T-cell (primary cell): ENCODE data around the gene ST7. TPM values are rescaled to one million over a fixed set of nuclear protein-coding genes. Genes with fewer than 3 reads are reported as not detected.

Experiments
- ATAC-seq, 4 experiments: fragments of 200-7000 bp in 3 of 4; fragments of 150-1000 bp in 1 of 4; cut with Tn5 transposase; replicated peaks in 1 of 4; 1 replicate in 3 of 4; 2 replicates in 1 of 4; pipeline ENCODE4 v1.10.0; 2021; ENCODE audit warnings: moderate library complexity in 3 of 4, mild to moderate bottlenecking in 2 of 4, moderate number of reproducible peaks in 1 of 4
- CTCF ChIA-PET, 2 donors: fragments of 300-600 bp; sonication (Branson Sonifier 250); formaldehyde crosslinking; loops; one replicate each; lab custom pipeline; 2022; ENCODE audit warnings: antibody characterized with exemption in 2 of 2; lab: Charles Lee
- POLR2A ChIA-PET, 2 donors: fragments of 300-600 bp; sonication (Branson Sonifier 250); formaldehyde crosslinking; loops; one replicate each; lab custom pipeline; 2022; ENCODE audit warnings: antibody characterized with exemption in 2 of 2; lab: Charles Lee
- DNase-seq, 35 experiments: peaks; one replicate each; pipeline versions ENCODE4 v3.0.0 to v3.0.0-alpha.2; 2013 to 2023
- H3K27ac ChIP-seq: one replicate; pipeline ENCODE4 v1.5.1; 2013; ENCODE audit warnings: low read length
- H3K27me3 ChIP-seq, 2 experiments: replicated peaks in 1 of 2; 1 replicate in 1 of 2; 2 replicates in 1 of 2; pipeline versions ENCODE4 v1.6.1 to v1.7.0; 2013; ENCODE audit warnings: low read length in 1 of 2, mixed read lengths in 1 of 2; ENCODE audit not compliant: control insufficient read depth in 2 of 2, insufficient read depth in 2 of 2; ENCODE audit errors: extremely low read depth in 1 of 2
- H3K36me3 ChIP-seq, 2 donors: 1 replicate in 1 of 2; 2 replicates in 1 of 2; pipeline versions ENCODE4 v1.6.1 to v1.7.0; 2013; ENCODE audit warnings: low read length in 1 of 2; ENCODE audit not compliant: control insufficient read depth in 2 of 2, insufficient read depth in 1 of 2; ENCODE audit errors: extremely low read depth in 1 of 2
- H3K4me1 ChIP-seq, 2 experiments: 1 replicate in 1 of 2; 2 replicates in 1 of 2; pipeline versions ENCODE4 v1.6.1 to v1.7.0; 2013; ENCODE audit warnings: low read length in 2 of 2, mixed read lengths in 1 of 2; ENCODE audit not compliant: insufficient read depth in 2 of 2, control insufficient read depth in 1 of 2; ENCODE audit errors: extremely low read depth in 1 of 2
- H3K4me3 ChIP-seq, 2 donors: 1 replicate in 1 of 2; 2 replicates in 1 of 2; pipeline versions ENCODE4 v1.5.1 to v1.7.0; 2013; ENCODE audit warnings: mild to moderate bottlenecking in 2 of 2, low read length in 1 of 2, moderate library complexity in 1 of 2; ENCODE audit not compliant: control insufficient read depth in 1 of 2; ENCODE audit errors: extremely low read depth in 1 of 2
- H3K9me3 ChIP-seq: 2 replicates; pipeline ENCODE4 v1.7.0; 2013
- H3K27ac Mint-ChIP-seq, 2 donors: one replicate each; pipeline ENCODE4 v1.8.0; 2020 to 2021; ENCODE audit warnings: mild to moderate bottlenecking in 2 of 2, mixed read lengths in 2 of 2
- H3K27me3 Mint-ChIP-seq, 2 donors: one replicate each; pipeline ENCODE4 v1.8.0; 2021 to 2022; ENCODE audit warnings: mixed read lengths in 2 of 2
- H3K36me3 Mint-ChIP-seq: one replicate; pipeline ENCODE4 v1.8.0; 2021; ENCODE audit warnings: mixed read lengths
- H3K4me1 Mint-ChIP-seq, 3 donors: one replicate each; pipeline ENCODE4 v1.8.0; 2020 to 2022; ENCODE audit warnings: mixed read lengths in 3 of 3, mild to moderate bottlenecking in 1 of 3
- H3K4me3 Mint-ChIP-seq, 3 donors: one replicate each; pipeline ENCODE4 v1.8.0; 2020 to 2022; ENCODE audit warnings: mild to moderate bottlenecking in 3 of 3, mixed read lengths in 3 of 3, moderate library complexity in 3 of 3
- H3K9me3 Mint-ChIP-seq, 3 donors: one replicate each; pipeline ENCODE4 v1.8.0; 2020 to 2022; ENCODE audit warnings: mixed read lengths in 3 of 3
- WGBS: methylation state at CpG from one replicate; pipeline ENCODE4 v1.1.5; 2013; ENCODE audit warnings: missing lambda C conversion rate; ENCODE audit not compliant: insufficient coverage; 5-methylcytosine and 5-hydroxymethylcytosine counted together
- total RNA-seq, 35 experiments: library from RNA in 6 of 35; stranded (reverse) in 6 of 35; fragments of 120-200 nt in 1 of 35; gene quantifications; one replicate each; pipeline versions ENCODE4 v1.2.1 to v1.2.4 and lab custom pipeline; 2013 to 2026

The ST7 gene
- total RNA-seq, 5 donors from 2014 or later (not counting 1 experiment from before 2014, with no cell fraction given): 3.3 to 6.1 (median 4.4) TPM

GRCh38 chr7:117036053-117036669 is 82.9 kb downstream of the ST7 start:
- no peaks in the 10 kb centered on the region for H3K36me3 Mint-ChIP-seq
- H3K4me1 Mint-ChIP-seq: no peaks in the 10 kb centered on the region
- no peaks in the 10 kb centered on the region for H3K9me3 Mint-ChIP-seq
- no peak for DNase-seq
- H3K27ac Mint-ChIP-seq: no peak overlapping the region
- 96% methylated on average over 2 of the region's 4 CpGs for WGBS
- Histone ChIP-seq H3K36me3 (no peaks in the 10 kb centered on the region), H3K4me1 (no peaks in the 10 kb centered on the region), H3K27ac (no peak overlapping the region), H3K9me3 (no peaks in the 10 kb centered on the region), H3K4me3 (no peak overlapping the region), H3K27me3 (no peaks in the 10 kb centered on the region)
- no peak for ATAC-seq
- POLR2A ChIA-PET: interaction anchor here in 1 of 2 donors (0.6 kb wide), 1 partner anchor 748 kb away, joined by 7 read pairs; no protein-coding TSS in a partner anchor
- no peaks in the 10 kb centered on the region for H3K27me3 Mint-ChIP-seq
- no peak overlapping the region for H3K4me3 Mint-ChIP-seq
- CTCF ChIA-PET: no interaction called here

- ATAC-seq (no peak), DNase-seq (no peak)
- no CpG with 5 or more reads among the region's 5 CpGs for WGBS
- Mint-ChIP-seq H3K27me3 (no peaks in the 10 kb centered on the region), H3K4me1 (no peaks in the 10 kb centered on the region), H3K36me3 (no peaks in the 10 kb centered on the region), H3K27ac (no peak overlapping the region), H3K9me3 (no peaks in the 10 kb centered on the region), H3K4me3 (no peak overlapping the region)
- Histone ChIP-seq H3K4me1 (no peaks in the 10 kb centered on the region), H3K9me3 (no peaks in the 10 kb centered on the region), H3K4me3 (no peak overlapping the region), H3K27me3 (no peaks in the 10 kb centered on the region), H3K36me3 (no peaks in the 10 kb centered on the region), H3K27ac (no peak overlapping the region)
- ChIA-PET CTCF (no interaction called here), POLR2A (no interaction called here)
Measured at GRCh38 chr7:117036836-117037235, 83.5 kb downstream of the ST7 start.

DNA sequence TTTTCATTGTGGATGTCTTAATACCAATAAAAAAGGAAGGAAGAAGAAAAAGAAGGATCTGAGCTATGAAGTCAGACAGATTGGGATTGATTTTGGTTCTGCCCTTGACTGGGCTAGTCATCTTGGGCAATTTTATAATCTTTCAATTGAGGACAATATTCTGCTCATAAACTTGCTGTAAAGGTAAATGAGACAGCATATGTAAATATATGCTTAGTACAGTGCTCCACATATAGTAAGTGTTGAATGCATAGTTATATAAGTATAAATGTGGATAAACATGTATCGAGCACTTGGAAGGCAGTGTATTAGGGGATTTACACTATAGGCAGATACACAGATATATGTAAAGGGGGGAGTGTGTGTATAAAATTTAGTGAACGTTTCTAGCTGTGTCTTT is 85.1 kb downstream of the ST7 start:
- no peak for ATAC-seq
- CTCF ChIA-PET: no interaction called here
- no peaks in the 10 kb centered on the region for H3K36me3 Mint-ChIP-seq

GRCh38 chr7:117041007-117041406 is 87.7 kb downstream of the ST7 start:
- Mint-ChIP-seq H3K4me3 (no peak overlapping the region), H3K27me3 (no peaks in the 10 kb centered on the region), H3K9me3 (no peaks in the 10 kb centered on the region), H3K36me3 (no peaks in the 10 kb centered on the region), H3K27ac (no peak overlapping the region), H3K4me1 (no peaks in the 10 kb centered on the region)
- Histone ChIP-seq H3K27ac (no peak overlapping the region), H3K4me3 (no peak overlapping the region), H3K4me1 (no peaks in the 10 kb centered on the region), H3K36me3 (no peaks in the 10 kb centered on the region), H3K9me3 (no peaks in the 10 kb centered on the region), H3K27me3 (peaks cover 0 to 1% of the 10 kb centered on the region in 2 experiments)
- no peak for DNase-seq
- POLR2A ChIA-PET: no interaction called here
- no peak for ATAC-seq
- CTCF ChIA-PET: no interaction called here
- WGBS: no CpG with 5 or more reads among the region's 2 CpGs

More for the DNA sequence above, 85.1 kb downstream of the ST7 start:
- no CpG with 5 or more reads among the region's 2 CpGs for WGBS
- Histone ChIP-seq H3K36me3 (no peaks in the 10 kb centered on the region), H3K4me1 (no peaks in the 10 kb centered on the region), H3K27ac (no peak overlapping the region), H3K4me3 (no peak overlapping the region), H3K27me3 (no peaks in the 10 kb centered on the region), H3K9me3 (no peaks in the 10 kb centered on the region)
- Mint-ChIP-seq H3K27ac (no peak overlapping the region), H3K9me3 (no peaks in the 10 kb centered on the region), H3K27me3 (no peaks in the 10 kb centered on the region), H3K4me3 (no peak overlapping the region), H3K4me1 (no peaks in the 10 kb centered on the region)
- POLR2A ChIA-PET: no interaction called here
- DNase-seq: no peak

DNA sequence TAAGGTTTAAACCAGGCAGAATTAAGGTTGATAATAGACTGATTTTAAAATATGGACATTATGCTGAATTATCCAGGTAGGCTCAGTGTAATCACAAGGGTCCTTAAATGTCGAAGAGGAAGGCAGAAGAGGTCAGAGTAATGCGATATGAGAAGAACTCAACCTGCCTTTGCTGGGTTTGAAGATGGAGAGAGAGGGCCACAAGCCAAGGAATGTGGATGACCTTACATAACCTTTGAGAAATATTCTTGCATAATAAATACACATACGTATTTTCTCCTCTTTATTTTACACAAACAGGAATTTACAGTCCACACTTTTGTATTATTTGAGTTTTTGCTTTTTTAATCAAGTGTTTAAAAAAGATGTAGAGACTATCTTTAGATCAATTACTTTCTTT is 88.5 kb downstream of the ST7 start:
- Histone ChIP-seq H3K9me3 (no peaks in the 10 kb centered on the region), H3K4me1 (no peaks in the 10 kb centered on the region), H3K4me3 (no peak overlapping the region), H3K27me3 (peaks cover 0 to 2% of the 10 kb centered on the region in 2 experiments), H3K27ac (no peak overlapping the region), H3K36me3 (no peaks in the 10 kb centered on the region)
- no peak for DNase-seq
- CTCF ChIA-PET: interaction anchor here in 1 of 2 donors (0.6 kb wide), 1 partner anchor 33 kb away, joined by 4 read pairs; no protein-coding TSS in a partner anchor
- no peak for ATAC-seq
- H3K9me3 Mint-ChIP-seq: no peaks in the 10 kb centered on the region
- no peaks in the 10 kb centered on the region for H3K36me3 Mint-ChIP-seq
- no peaks in the 10 kb centered on the region for H3K27me3 Mint-ChIP-seq
- H3K4me1 Mint-ChIP-seq: no peaks in the 10 kb centered on the region
- H3K27ac Mint-ChIP-seq: no peak overlapping the region
- POLR2A ChIA-PET: no interaction called here
- 100% methylated on average over 1 of the region's 3 CpGs for WGBS
- H3K4me3 Mint-ChIP-seq: no peak overlapping the region

DNA sequence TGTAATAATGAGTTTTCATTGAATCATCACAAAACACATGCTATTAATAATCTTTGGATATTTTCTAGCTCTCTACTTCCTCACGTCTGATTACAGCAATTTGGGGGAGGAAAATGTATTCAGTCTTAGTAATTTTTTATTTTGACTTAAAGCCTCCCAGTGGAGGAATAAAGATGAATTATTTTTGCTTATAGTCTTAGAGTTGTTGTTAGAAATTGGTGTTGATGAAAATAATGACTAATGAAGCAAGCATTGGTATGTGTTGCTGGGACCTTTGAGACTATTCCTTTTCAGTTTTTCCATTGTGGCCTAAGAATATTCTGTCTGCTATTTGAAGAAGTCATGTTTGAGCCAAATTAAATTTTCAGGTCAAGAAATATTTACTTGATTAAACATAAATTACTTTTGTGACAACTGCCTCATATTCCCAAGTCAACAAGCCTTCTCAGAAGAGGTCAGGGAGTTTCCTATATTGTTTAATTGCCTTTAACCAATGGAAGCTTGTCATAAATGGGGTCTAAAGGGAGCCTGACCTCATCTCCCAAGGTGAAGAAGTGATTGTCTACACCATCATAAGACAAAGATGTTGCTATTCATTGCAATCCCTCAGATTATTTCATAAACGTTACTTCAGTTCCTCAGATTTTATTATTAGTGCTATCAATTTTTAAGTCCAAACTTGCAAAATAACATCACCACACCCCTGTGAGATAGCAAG is 90.0 kb downstream of the ST7 start:
- Histone ChIP-seq H3K4me1 (peaks cover 0 to 2% of the 10 kb centered on the region in 2 experiments), H3K4me3 (no peak overlapping the region), H3K36me3 (no peaks in the 10 kb centered on the region), H3K27me3 (peaks cover 0 to 2% of the 10 kb centered on the region in 2 experiments), H3K27ac (no peak overlapping the region), H3K9me3 (no peaks in the 10 kb centered on the region)
- DNase-seq (no peak), ATAC-seq (no peak)
- ChIA-PET POLR2A (no interaction called here), CTCF (interaction anchor here in 1 of 2 donors (0.7 kb wide), 1 partner anchor 9 kb away, joined by 3 read pairs; no protein-coding TSS in a partner anchor)
- no peaks in the 10 kb centered on the region for H3K9me3 Mint-ChIP-seq
- no peaks in the 10 kb centered on the region for H3K27me3 Mint-ChIP-seq
- H3K4me1 Mint-ChIP-seq: peaks cover 4 to 7% (median 4%) of the 10 kb centered on the region in 3 donors
- no CpG with 5 or more reads among the region's 2 CpGs for WGBS
- H3K36me3 Mint-ChIP-seq: no peaks in the 10 kb centered on the region
- H3K27ac Mint-ChIP-seq: no peak overlapping the region
- H3K4me3 Mint-ChIP-seq: no peak overlapping the region
